Esophagus muscularis mucosa (tissue), 2 donors: Measurements from ENCODE around the gene PRPF4.

ENCODE experiments used
- EP300 ChIP-seq: sonication (generic); formaldehyde crosslinking; IDR thresholded peaks from one replicate; pipeline ENCODE4 v1.6.1; 2017; ENCODE audit warnings: antibody characterized with exemption
- POLR2A ChIP-seq: fragments of 450-650 bp; IDR thresholded peaks from one replicate; pipeline ENCODE4 v1.6.1; 2017; ENCODE audit warnings: antibody characterized with exemption, moderate library complexity, mild to moderate bottlenecking, low read depth

GRCh38 chr9:113254991-113255390, 20.5 kb upstream of the PRPF4 start:
- TF ChIP-seq POLR2A (no peak), EP300 (no peak)
